Astrocyte (in vitro differentiated cells and primary cell): ENCODE results near the gene RLBP1. TPM values are rescaled to one million over a fixed set of nuclear protein-coding genes. Genes with fewer than 3 reads are reported as not detected.

Source experiments
- DNase-seq: peaks from one replicate; pipeline ENCODE4 v3.0.0-alpha.2; 2010; ENCODE audit warnings: low read depth
- FAIRE-seq: peaks from 2 replicates; lab custom pipeline; 2011; peaks lifted over from hg19 to GRCh38; lab: Jason Lieb, UNC
- H2AFZ ChIP-seq: 2 replicates; pipeline ENCODE4 v1.6.0; 2012; ENCODE audit warnings: low read depth, low read length, inconsistent platforms
- H3K27ac ChIP-seq: 2 replicates; pipeline ENCODE4 v1.5.1; 2011; ENCODE audit warnings: low read depth, low read length, inconsistent platforms
- H3K27me3 ChIP-seq: 2 replicates; pipeline ENCODE4 v1.6.0; 2011; ENCODE audit warnings: low read length, inconsistent platforms; ENCODE audit not compliant: insufficient read depth
- H3K36me3 ChIP-seq: 2 replicates; pipeline ENCODE4 v1.5.1; 2011; ENCODE audit warnings: low read length, inconsistent platforms; ENCODE audit not compliant: insufficient read depth
- H3K4me1 ChIP-seq: 2 replicates; pipeline ENCODE4 v1.5.1; 2011; ENCODE audit warnings: low read length, inconsistent platforms; ENCODE audit not compliant: insufficient read depth
- H3K4me2 ChIP-seq: 2 replicates; pipeline ENCODE4 v1.6.0; 2012; ENCODE audit warnings: low read length, inconsistent platforms
- H3K4me3 ChIP-seq: 2 replicates; pipeline ENCODE4 v1.5.1; 2011; ENCODE audit warnings: low read depth, mild to moderate bottlenecking, low read length, inconsistent platforms; ENCODE audit not compliant: insufficient read depth
- H3K79me2 ChIP-seq: 2 replicates; pipeline ENCODE4 v1.6.0; 2012; ENCODE audit warnings: mild to moderate bottlenecking, low read length, inconsistent platforms; ENCODE audit not compliant: insufficient read depth
- H3K9ac ChIP-seq: 2 replicates; pipeline ENCODE4 v1.6.0; 2012; ENCODE audit warnings: mild to moderate bottlenecking, low read length, inconsistent platforms
- H3K9me3 ChIP-seq: 2 replicates; pipeline ENCODE4 v1.5.1; 2012; ENCODE audit warnings: low read depth, mild to moderate bottlenecking, low read length, inconsistent platforms; ENCODE audit not compliant: insufficient read depth
- H4K20me1 ChIP-seq: 2 replicates; pipeline ENCODE4 v1.6.0; 2012; ENCODE audit warnings: low read length, inconsistent platforms; ENCODE audit not compliant: insufficient read depth
- H3K27ac Mint-ChIP-seq: one replicate; pipeline ENCODE4 v1.8.0; 2021; ENCODE audit warnings: mild to moderate bottlenecking, mixed read lengths; ENCODE audit not compliant: unreplicated experiment
- H3K27me3 Mint-ChIP-seq: one replicate; pipeline ENCODE4 v1.8.0; 2021; ENCODE audit warnings: low read depth, mixed read lengths; ENCODE audit not compliant: unreplicated experiment
- H3K36me3 Mint-ChIP-seq: one replicate; pipeline ENCODE4 v1.8.0; 2021; ENCODE audit warnings: low read depth, mixed read lengths; ENCODE audit not compliant: unreplicated experiment
- H3K4me1 Mint-ChIP-seq: one replicate; pipeline ENCODE4 v1.8.0; 2021; ENCODE audit warnings: low read depth, mixed read lengths; ENCODE audit not compliant: unreplicated experiment
- H3K4me3 Mint-ChIP-seq: one replicate; pipeline ENCODE4 v1.8.0; 2021; ENCODE audit warnings: mild to moderate bottlenecking, moderate library complexity, mixed read lengths; ENCODE audit not compliant: unreplicated experiment
- H3K9me3 Mint-ChIP-seq: one replicate; pipeline ENCODE4 v1.8.0; 2021; ENCODE audit warnings: mild to moderate bottlenecking, mixed read lengths; ENCODE audit not compliant: unreplicated experiment
- CTCF ChIP-seq: IDR thresholded peaks from 2 replicates; pipeline ENCODE4 v1.5.1; 2011; ENCODE audit warnings: low read depth, mild to moderate bottlenecking, inconsistent platforms, low read length, moderate library complexity; ENCODE audit not compliant: insufficient read depth
- EZH2 ChIP-seq: IDR thresholded peaks from 2 replicates; pipeline ENCODE4 v1.6.1; 2012; ENCODE audit warnings: mild to moderate bottlenecking, low read length, inconsistent platforms; ENCODE audit not compliant: insufficient read depth
- total RNA-seq: library from RNA; stranded (reverse); gene quantifications from 2 replicates; pipeline ENCODE4 v1.2.1, GENCODE V29; 2021

Gene RLBP1
- total RNA-seq, 1 donor from 2014 or later = not detected

- peaks cover 6% of the 10 kb centered on the region for H3K27me3 Mint-ChIP-seq
- peaks cover 3% of the 10 kb centered on the region for H3K4me1 Mint-ChIP-seq
- Histone ChIP-seq H3K27me3 (no peaks in the 10 kb centered on the region), H4K20me1 (no peaks in the 10 kb centered on the region), H3K36me3 (no peaks in the 10 kb centered on the region), H3K4me1 (peaks cover 5% of the 10 kb centered on the region), H3K79me2 (no peaks in the 10 kb centered on the region), H2AFZ (no peak overlapping the region), H3K27ac (no peak overlapping the region), H3K4me3 (no peak overlapping the region), H3K4me2 (no peak overlapping the region), H3K9ac (no peak overlapping the region), H3K9me3 (no peaks in the 10 kb centered on the region)
- TF ChIP-seq EZH2 (no peak), CTCF (no peak)
- peaks cover 3% of the 10 kb centered on the region for H3K36me3 Mint-ChIP-seq
- no peaks in the 10 kb centered on the region for H3K9me3 Mint-ChIP-seq
- no peak for DNase-seq
- FAIRE-seq = no peak
- H3K4me3 Mint-ChIP-seq = no peak overlapping the region
- H3K27ac Mint-ChIP-seq = no peak overlapping the region
Measured at GRCh38 chr15:89205991-89206585, 15.3 kb downstream of the RLBP1 start.

- Histone ChIP-seq H3K4me1 (peaks cover 5% of the 10 kb centered on the region), H3K27ac (no peak overlapping the region), H3K4me2 (no peak overlapping the region), H3K9ac (no peak overlapping the region), H4K20me1 (no peaks in the 10 kb centered on the region), H3K36me3 (no peaks in the 10 kb centered on the region), H3K27me3 (no peaks in the 10 kb centered on the region), H3K79me2 (no peaks in the 10 kb centered on the region), H3K9me3 (no peaks in the 10 kb centered on the region), H3K4me3 (no peak overlapping the region), H2AFZ (no peak overlapping the region)
- Mint-ChIP-seq H3K27me3 (no peaks in the 10 kb centered on the region), H3K4me3 (no peak overlapping the region), H3K9me3 (no peaks in the 10 kb centered on the region), H3K36me3 (no peaks in the 10 kb centered on the region), H3K4me1 (peaks cover 13% of the 10 kb centered on the region), H3K27ac (no peak overlapping the region)
- FAIRE-seq (no peak), DNase-seq (no peak)
- TF ChIP-seq CTCF = no peak
- TF ChIP-seq EZH2 = no peak
Measured at GRCh38 chr15:89203705-89204273, 17.6 kb downstream of the RLBP1 start.

GRCh38 chr15:89201465-89202005 is 19.8 kb downstream of the RLBP1 start:
- no peaks in the 10 kb centered on the region for H3K9me3 Mint-ChIP-seq
- Histone ChIP-seq H3K4me2 (no peak overlapping the region), H3K27me3 (no peaks in the 10 kb centered on the region), H3K9me3 (no peaks in the 10 kb centered on the region), H3K9ac (no peak overlapping the region), H3K4me1 (peaks cover 9% of the 10 kb centered on the region), H3K36me3 (peaks cover 4% of the 10 kb centered on the region), H3K79me2 (no peaks in the 10 kb centered on the region), H4K20me1 (no peaks in the 10 kb centered on the region), H3K4me3 (no peak overlapping the region), H3K27ac (no peak overlapping the region), H2AFZ (no peak overlapping the region)
- H3K27me3 Mint-ChIP-seq = no peaks in the 10 kb centered on the region
- H3K4me1 Mint-ChIP-seq = peaks cover 28% of the 10 kb centered on the region
- no peaks in the 10 kb centered on the region for H3K36me3 Mint-ChIP-seq
- no peak overlapping the region for H3K27ac Mint-ChIP-seq
- no peak overlapping the region for H3K4me3 Mint-ChIP-seq
- FAIRE-seq (no peak), DNase-seq (no peak)
- no peak for TF ChIP-seq CTCF
- TF ChIP-seq EZH2 = no peak
